Karpas-422 (cell line): ENCODE results near the gene PAPOLA. TPM values are rescaled to one million over a fixed set of nuclear protein-coding genes. Genes with fewer than 3 reads are reported as not detected.
A peak's percentile ranks its signal among the peaks of the same experiment; 100 is the strongest.

Experiments
- DNase-seq: peaks from one replicate; pipeline ENCODE4 v3.0.0-alpha.2; 2015
- H2AFZ ChIP-seq: fragments of 200-600 bp; sonication (generic); 2 replicates; pipeline ENCODE4 v1.6.1; 2014; ENCODE audit warnings: antibody characterized with exemption, low read length, mixed read lengths
- H3K27ac ChIP-seq: fragments of 200-600 bp; sonication (generic); 2 replicates; pipeline ENCODE4 v1.5.1; 2014; ENCODE audit warnings: mild to moderate bottlenecking, low read length, moderate library complexity
- H3K27me3 ChIP-seq: fragments of 200-600 bp; sonication (generic); 2 replicates; pipeline ENCODE4 v1.6.1; 2014; ENCODE audit warnings: low read length, mixed read lengths
- H3K36me3 ChIP-seq: fragments of 200-600 bp; sonication (generic); 2 replicates; pipeline ENCODE4 v1.6.1; 2014; ENCODE audit warnings: low read length, mixed read lengths; ENCODE audit not compliant: insufficient read depth
- H3K4me1 ChIP-seq: fragments of 200-600 bp; sonication (generic); 2 replicates; pipeline ENCODE4 v1.6.1; 2014; ENCODE audit warnings: mild to moderate bottlenecking, low read length, mixed read lengths
- H3K4me2 ChIP-seq: fragments of 200-600 bp; sonication (generic); 2 replicates; pipeline ENCODE4 v1.6.1; 2014; ENCODE audit warnings: low read length, low read depth, mild to moderate bottlenecking; ENCODE audit not compliant: poor library complexity, severe bottlenecking
- H3K4me3 ChIP-seq: fragments of 200-600 bp; sonication (generic); 2 replicates; pipeline ENCODE4 v1.5.1; 2014; ENCODE audit warnings: mild to moderate bottlenecking, antibody characterized with exemption, low read length, mixed read lengths
- H3K79me2 ChIP-seq: fragments of 200-600 bp; sonication (generic); 2 replicates; pipeline ENCODE4 v1.6.1; 2014; ENCODE audit warnings: mild to moderate bottlenecking, low read length, mixed read lengths
- H3K9ac ChIP-seq: fragments of 200-600 bp; sonication (generic); 2 replicates; pipeline ENCODE4 v1.6.0; 2014; ENCODE audit warnings: low read length
- H3K9me2 ChIP-seq: fragments of 200-600 bp; sonication (generic), shearing (Covaris generic); replicated peaks from 2 replicates; pipeline ENCODE4 v1.6.0; 2014; ENCODE audit warnings: mild to moderate bottlenecking, low read length, moderate library complexity; ENCODE audit not compliant: insufficient read depth
- H3K9me3 ChIP-seq: fragments of 300-700, 200-600 bp; sonication (generic); 2 replicates; pipeline ENCODE4 v1.6.1; 2014; ENCODE audit warnings: low read length, mixed read lengths
- H4K20me1 ChIP-seq: fragments of 200-600 bp; sonication (generic); 2 replicates; pipeline ENCODE4 v1.6.1; 2014; ENCODE audit warnings: mild to moderate bottlenecking, antibody characterized with exemption, low read length, low read depth; ENCODE audit not compliant: insufficient read depth
- total RNA-seq: library from RNA; depleted of rRNA; stranded (reverse); fragments of >200 nt; shearing (Covaris generic); gene quantifications from 2 replicates; pipeline ENCODE4 v1.2.3, GENCODE V29; 2014; ENCODE audit warnings: low replicate concordance

PAPOLA gene
- total RNA-seq, 1 experiment from 2014 or later, result 313 TPM

DNA sequence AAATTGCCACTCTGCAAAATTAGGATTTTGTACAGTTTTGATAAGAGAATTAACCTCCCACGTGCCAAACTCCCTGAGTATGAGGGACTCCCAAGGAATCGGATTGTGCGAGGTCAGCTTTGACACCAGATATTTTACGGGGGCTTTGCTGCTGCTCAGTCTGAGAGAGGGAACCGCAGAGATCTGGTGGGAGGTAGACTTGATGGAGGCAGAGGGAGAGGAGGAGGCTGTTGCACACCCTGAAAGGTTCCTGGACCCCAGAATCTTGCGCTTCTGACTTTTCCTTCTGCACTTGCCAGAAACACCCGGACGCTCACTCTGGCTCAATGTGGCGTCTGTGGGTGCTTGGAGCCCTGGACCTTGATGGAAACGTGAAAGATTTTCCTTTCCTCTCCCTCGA, 83.9 kb downstream of the PAPOLA start:
- Histone ChIP-seq H2AFZ (no peak overlapping the region), H3K27me3 (no peaks in the 10 kb centered on the region), H3K27ac (no peak overlapping the region; the same call in 1 of the 2 replicates), H4K20me1 (no peaks in the 10 kb centered on the region), H3K9me3 (no peaks in the 10 kb centered on the region), H3K9me2 (no peaks in the 10 kb centered on the region), H3K9ac (peak overlapping the region; percentile 69), H3K4me3 (peak overlapping the region; percentile 63), H3K4me1 (peaks cover 69% of the 10 kb centered on the region), H3K4me2 (peak overlapping the region; percentile 83), H3K79me2 (no peaks in the 10 kb centered on the region), H3K36me3 (no peaks in the 10 kb centered on the region)
- DNase-seq, result peak; percentile 58

DNA sequence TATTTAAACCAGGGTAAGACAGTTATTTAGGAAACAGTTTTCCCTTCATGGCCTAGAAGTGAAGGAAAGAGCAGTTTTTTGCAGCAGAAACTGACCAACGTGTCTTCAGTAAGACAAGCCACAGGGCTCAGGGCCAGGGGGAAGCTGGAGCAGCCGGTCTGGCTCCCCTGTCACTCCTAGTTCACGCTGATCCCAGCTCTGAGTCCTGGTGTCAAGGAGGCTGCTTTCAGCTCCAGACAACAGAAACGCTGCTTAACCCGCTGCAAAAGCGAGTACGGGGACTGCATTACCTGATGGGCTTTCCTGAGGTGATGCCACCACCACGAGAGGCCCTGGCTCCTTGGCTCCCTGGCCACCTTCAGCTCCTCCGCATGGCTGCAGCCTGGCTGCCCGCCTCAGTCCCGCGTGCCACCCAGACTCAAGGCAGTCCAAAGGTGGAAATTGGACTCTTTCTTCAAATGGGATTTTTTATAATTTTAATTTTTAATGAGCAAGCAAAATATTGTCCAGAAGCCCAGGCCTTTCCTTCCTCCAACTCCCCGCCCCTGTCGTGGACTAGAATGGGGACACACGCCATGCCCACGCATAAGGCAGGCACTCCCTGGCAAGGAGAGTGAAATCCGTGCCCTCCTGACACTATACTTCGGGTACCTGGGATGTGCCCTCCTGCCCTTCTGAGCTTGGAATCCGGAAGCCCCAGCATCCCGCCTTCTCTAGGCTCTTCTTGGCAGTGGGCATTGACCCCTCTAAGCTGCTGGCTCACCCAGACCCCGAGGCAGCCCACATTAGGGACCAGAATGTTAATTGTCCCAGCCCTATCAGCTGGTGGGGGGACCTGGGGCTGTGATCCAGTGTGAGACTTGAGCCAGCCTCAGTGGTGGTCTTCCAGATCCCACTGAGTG, 85.0 kb downstream of the PAPOLA start:
- Histone ChIP-seq H3K4me1 (peaks cover 60% of the 10 kb centered on the region), H3K27ac (no peak overlapping the region), H2AFZ (no peak overlapping the region), H3K27me3 (no peaks in the 10 kb centered on the region), H3K79me2 (no peaks in the 10 kb centered on the region), H4K20me1 (no peaks in the 10 kb centered on the region), H3K4me2 (no peak overlapping the region), H3K9me2 (no peaks in the 10 kb centered on the region), H3K9ac (no peak overlapping the region), H3K9me3 (no peaks in the 10 kb centered on the region), H3K36me3 (no peaks in the 10 kb centered on the region), H3K4me3 (no peak overlapping the region)
- DNase-seq, result no peak

DNA sequence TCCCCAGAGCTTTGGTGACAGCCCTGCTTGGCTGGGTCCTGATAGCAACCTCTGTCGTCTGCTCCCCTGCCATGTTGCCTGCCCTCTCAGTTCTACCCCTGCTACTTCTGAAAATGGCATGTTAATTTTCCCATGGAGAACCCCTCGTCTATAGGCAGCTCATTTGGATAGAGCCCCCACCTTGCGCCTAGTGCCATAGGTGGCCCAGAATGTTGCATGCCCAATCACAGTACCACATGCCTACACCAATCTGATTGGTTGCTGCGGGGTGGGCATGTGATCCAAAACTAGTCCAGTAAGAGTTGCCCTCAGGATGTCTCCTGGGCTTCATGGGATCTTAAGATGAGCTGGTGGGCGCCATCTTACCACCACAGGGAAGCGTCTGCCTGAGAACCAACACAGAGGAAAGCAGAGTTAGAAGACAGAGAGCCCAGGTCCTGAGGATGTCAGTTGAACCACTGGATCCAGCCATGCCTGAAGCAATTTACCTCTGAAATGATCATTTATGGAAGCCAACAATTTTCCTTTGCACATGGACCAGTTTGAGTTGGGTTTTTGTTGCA, 85.7 kb downstream of the PAPOLA start:
- Histone ChIP-seq H3K79me2 (no peaks in the 10 kb centered on the region), H3K4me2 (no peak overlapping the region), H4K20me1 (no peaks in the 10 kb centered on the region), H3K9me3 (no peaks in the 10 kb centered on the region), H3K27ac (no peak overlapping the region), H3K4me3 (no peak overlapping the region), H3K9me2 (no peaks in the 10 kb centered on the region), H2AFZ (no peak overlapping the region), H3K4me1 (peaks cover 56% of the 10 kb centered on the region), H3K36me3 (no peaks in the 10 kb centered on the region), H3K27me3 (no peaks in the 10 kb centered on the region), H3K9ac (no peak overlapping the region)
- DNase-seq, result no peak

DNA sequence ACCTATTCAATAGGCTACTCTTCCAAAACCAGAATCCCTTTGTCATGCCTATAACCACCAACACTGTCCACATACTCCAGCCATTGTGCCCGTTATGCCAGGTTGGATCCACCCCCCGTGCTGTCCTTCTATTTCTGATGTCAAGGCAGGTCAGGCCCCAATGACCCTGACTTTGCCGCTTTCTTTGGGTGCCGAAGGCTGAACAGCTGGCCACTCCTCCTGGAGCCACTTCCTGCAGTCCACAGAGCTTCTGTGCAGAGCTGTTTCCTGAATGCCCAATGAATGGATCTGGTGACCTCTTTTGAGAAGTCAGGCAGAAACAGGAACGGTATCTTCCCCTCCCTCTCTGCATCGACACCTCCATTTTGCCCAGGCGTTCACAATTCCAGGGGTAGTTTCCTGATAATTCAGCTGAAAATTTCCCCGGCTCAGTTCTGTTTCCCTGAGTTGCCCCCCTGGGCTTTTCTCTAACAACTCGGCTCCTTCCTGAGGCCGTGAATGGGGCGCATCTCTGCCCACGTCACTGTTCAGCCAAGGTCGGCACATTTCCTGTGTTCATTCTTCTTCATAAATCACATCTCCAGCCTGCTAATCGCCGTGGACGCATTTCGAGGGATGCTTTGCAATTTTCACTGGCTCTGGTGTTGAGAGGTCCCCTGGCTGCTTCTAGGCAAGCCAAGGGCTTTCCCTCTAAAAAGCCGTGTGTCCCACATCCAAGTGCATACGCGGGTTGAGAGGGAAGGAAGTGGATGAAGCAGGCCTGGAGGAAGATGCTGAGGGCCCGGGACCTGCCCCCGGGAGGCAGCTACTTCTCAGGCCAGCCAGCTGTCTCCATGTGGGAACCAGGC, 86.5 kb downstream of the PAPOLA start:
- Histone ChIP-seq H3K4me1 (peaks cover 55% of the 10 kb centered on the region), H2AFZ (no peak overlapping the region), H3K9me2 (no peaks in the 10 kb centered on the region), H3K9ac (no peak overlapping the region), H3K36me3 (no peaks in the 10 kb centered on the region), H3K79me2 (no peaks in the 10 kb centered on the region), H4K20me1 (no peaks in the 10 kb centered on the region), H3K27ac (no peak overlapping the region), H3K9me3 (no peaks in the 10 kb centered on the region), H3K27me3 (no peaks in the 10 kb centered on the region), H3K4me3 (no peak overlapping the region), H3K4me2 (no peak overlapping the region)
- DNase-seq, result no peak

DNA sequence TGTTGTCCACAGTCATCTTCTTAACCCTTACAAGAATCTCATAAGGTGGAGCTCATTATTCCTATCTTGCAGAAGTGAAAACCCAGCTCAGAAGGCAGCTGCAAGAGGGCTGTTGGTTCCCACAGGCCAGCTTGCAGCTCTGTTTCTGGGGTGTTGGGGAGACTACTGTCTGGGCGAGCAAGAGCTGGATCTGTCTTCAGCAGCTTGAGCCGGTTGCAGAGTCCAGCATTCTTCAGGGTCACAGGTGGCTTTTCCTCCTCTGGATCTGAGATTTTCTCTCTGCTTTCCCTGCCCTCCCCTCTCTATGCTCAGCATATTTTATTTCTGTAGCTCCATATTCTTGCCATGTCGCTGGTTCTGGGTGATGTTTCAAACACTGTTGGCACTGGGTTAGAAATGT, 87.4 kb downstream of the PAPOLA start:
- H3K9ac ChIP-seq, result no peak overlapping the region
- no peak overlapping the region for H3K27ac ChIP-seq
- no peaks in the 10 kb centered on the region for H3K36me3 ChIP-seq
- H4K20me1 ChIP-seq, result no peaks in the 10 kb centered on the region
- H3K4me2 ChIP-seq, result no peak overlapping the region
- peaks cover 46% of the 10 kb centered on the region for H3K4me1 ChIP-seq
- no peaks in the 10 kb centered on the region for H3K27me3 ChIP-seq
- no peaks in the 10 kb centered on the region for H3K9me3 ChIP-seq
- H2AFZ ChIP-seq, result no peak overlapping the region
- DNase-seq, result no peak
- no peaks in the 10 kb centered on the region for H3K9me2 ChIP-seq
- no peak overlapping the region for H3K4me3 ChIP-seq
- H3K79me2 ChIP-seq, result no peaks in the 10 kb centered on the region

DNA sequence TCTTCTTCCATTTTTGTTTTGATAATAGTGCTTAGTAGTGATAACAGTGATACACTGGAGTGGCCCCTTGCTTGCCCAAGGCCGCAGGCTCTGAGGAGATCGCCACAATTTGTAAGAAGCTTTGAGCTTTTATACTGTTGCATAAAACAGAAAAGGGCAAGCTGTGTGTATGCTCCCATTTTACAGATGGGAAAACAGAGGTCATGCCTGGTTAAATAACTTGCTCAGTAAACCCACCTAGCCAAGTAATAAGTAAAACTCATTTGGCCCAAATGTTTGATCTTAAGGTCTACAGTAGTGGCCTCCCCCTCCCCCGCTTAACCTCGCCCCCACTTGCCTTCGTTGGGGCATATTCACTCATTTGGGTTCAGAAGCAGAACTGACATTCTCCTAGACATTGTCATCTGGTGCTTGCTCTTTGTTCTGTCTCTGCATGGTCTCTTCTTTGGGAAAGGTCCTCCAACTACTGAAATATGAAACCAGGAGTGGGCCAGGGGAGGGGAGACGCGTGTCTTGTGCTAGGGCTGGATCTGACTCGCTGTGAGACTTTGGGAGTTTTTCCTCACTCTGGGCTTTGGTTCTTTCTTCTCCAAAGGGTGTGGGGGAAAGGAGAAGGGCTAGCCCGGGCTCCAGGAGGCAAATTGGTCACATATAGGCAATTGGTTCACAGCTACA, 88.1 kb downstream of the PAPOLA start:
- no peaks in the 10 kb centered on the region for H3K9me2 ChIP-seq
- H3K27ac ChIP-seq, result no peak overlapping the region
- H3K36me3 ChIP-seq, result no peaks in the 10 kb centered on the region
- no peak overlapping the region for H3K9ac ChIP-seq
- no peaks in the 10 kb centered on the region for H3K27me3 ChIP-seq
- no peak overlapping the region for H3K4me2 ChIP-seq
- no peak overlapping the region for H2AFZ ChIP-seq
- no peaks in the 10 kb centered on the region for H4K20me1 ChIP-seq
- no peak overlapping the region for H3K4me3 ChIP-seq
- H3K9me3 ChIP-seq, result no peaks in the 10 kb centered on the region
- DNase-seq, result no peak
- peaks cover 38% of the 10 kb centered on the region for H3K4me1 ChIP-seq
- H3K79me2 ChIP-seq, result no peaks in the 10 kb centered on the region

DNA sequence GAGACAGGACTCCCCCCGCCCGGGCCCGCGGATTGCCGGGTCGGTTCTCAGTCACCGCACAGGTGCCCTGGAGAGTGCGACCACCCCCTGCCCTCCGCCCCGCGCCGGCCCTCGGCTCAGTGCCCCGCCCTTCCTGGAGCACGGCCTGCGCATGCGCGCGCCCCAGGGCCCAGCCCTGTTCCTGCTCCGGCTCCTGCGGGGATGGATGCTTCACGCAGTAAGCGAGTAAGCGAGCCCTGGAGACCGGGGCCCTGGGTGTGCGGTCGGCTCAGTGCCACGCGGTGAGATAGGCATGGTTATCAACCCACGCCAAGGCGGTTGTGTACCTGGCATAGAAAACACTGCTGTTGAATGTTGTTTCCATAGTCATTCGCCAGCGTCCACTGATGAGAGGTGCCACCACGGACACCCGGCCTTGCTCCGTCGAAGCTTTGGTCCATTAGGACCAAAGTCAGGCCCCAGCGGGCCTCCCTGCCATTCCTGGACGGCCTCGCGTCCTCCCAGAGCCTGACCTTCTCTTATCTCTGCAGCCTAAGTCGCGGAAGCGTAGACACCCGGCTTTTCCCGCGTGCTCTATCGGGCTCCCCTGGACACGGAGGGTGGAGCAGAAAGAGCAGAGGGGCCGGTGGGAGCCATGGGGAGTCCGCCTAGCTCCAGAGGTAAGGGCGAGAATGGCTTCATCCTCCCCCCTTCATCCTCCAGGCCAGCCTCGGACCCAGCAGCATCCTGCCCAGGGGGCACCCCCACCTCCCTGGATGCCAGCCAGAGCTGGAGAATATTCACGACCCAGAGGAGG, 90.6 kb downstream of the PAPOLA start:
- peak overlapping the region; percentile 66 for H3K4me3 ChIP-seq
- peaks cover 20% of the 10 kb centered on the region for H3K4me1 ChIP-seq
- no peaks in the 10 kb centered on the region for H3K79me2 ChIP-seq
- H3K9me2 ChIP-seq, result no peaks in the 10 kb centered on the region
- H3K27ac ChIP-seq, result no peak overlapping the region
- peak; percentile 77 for DNase-seq
- peak overlapping the region; percentile 23; the same call in 1 of the 2 replicates for H2AFZ ChIP-seq
- H3K4me2 ChIP-seq, result peak overlapping the region; percentile 72
- no peaks in the 10 kb centered on the region for H3K27me3 ChIP-seq
- peak overlapping the region; percentile 60 for H3K9ac ChIP-seq
- no peaks in the 10 kb centered on the region for H3K36me3 ChIP-seq
- no peaks in the 10 kb centered on the region for H4K20me1 ChIP-seq
- no peaks in the 10 kb centered on the region for H3K9me3 ChIP-seq
